Stimulated activated CD8-positive, alpha-beta memory T cell treated with anti-CD3 and anti-CD28 coated beads, Interleukin-15, amount 100 ng/mL, for 48 hours (primary cell): ENCODE results near the gene DCTD.

Experiments
- DNase-seq, 2 donors: peaks; one replicate each; pipeline ENCODE4 v3.0.0-alpha.2; 2020; ENCODE audit warnings: low read depth in 2 of 2

DCTD gene

GRCh38 chr4:182872886-182873285 is 44.3 kb downstream of the DCTD start:
- no peak for DNase-seq

- DNase-seq, result no peak
Measured at GRCh38 chr4:182871616-182872015, 45.6 kb downstream of the DCTD start.

- DNase-seq, result no peak
Measured at GRCh38 chr4:182869697-182870096, 47.5 kb downstream of the DCTD start.

GRCh38 chr4:182866746-182867145 is 50.4 kb downstream of the DCTD start:
- no peak for DNase-seq

- DNase-seq, result no peak
Measured at GRCh38 chr4:182863501-182863900, 53.7 kb downstream of the DCTD start.

- DNase-seq, result no peak
Measured at GRCh38 chr4:182862921-182863320, 54.3 kb downstream of the DCTD start.

GRCh38 chr4:182862141-182862875 is 54.9 kb downstream of the DCTD start:
- no peak for DNase-seq

- no peak for DNase-seq
Measured at GRCh38 chr4:182861346-182861745, 55.8 kb downstream of the DCTD start.

GRCh38 chr4:182859730-182860129 is 57.5 kb downstream of the DCTD start:
- DNase-seq, result no peak

GRCh38 chr4:182858711-182859110 is 58.5 kb downstream of the DCTD start:
- no peak for DNase-seq

- DNase-seq, result no peak
Measured at GRCh38 chr4:182856862-182857261, 60.3 kb downstream of the DCTD start.

- no peak for DNase-seq
Measured at GRCh38 chr4:182855877-182856276, 61.3 kb downstream of the DCTD start.

- DNase-seq, result no peak
Measured at GRCh38 chr4:182855312-182855711, 61.9 kb downstream of the DCTD start.

- no peak for DNase-seq
Measured at GRCh38 chr4:182854466-182854865, 62.7 kb downstream of the DCTD start.

GRCh38 chr4:182853731-182854330 is 63.4 kb downstream of the DCTD start:
- no peak for DNase-seq

GRCh38 chr4:182848685-182849084 is 68.5 kb downstream of the DCTD start:
- DNase-seq, result no peak

GRCh38 chr4:182847576-182848450 is 69.4 kb downstream of the DCTD start:
- DNase-seq, result no peak

GRCh38 chr4:182846036-182846435 is 71.2 kb downstream of the DCTD start:
- no peak for DNase-seq

GRCh38 chr4:182845618-182846017 is 71.6 kb downstream of the DCTD start:
- DNase-seq, result no peak

GRCh38 chr4:182843808-182844325 is 73.3 kb downstream of the DCTD start:
- no peak for DNase-seq

- DNase-seq, result no peak
Measured at GRCh38 chr4:182842759-182843390, 74.3 kb downstream of the DCTD start.

- no peak for DNase-seq
Measured at GRCh38 chr4:182842104-182842600, 75.0 kb downstream of the DCTD start.
